Natural killer cell (primary cell): ENCODE results near the gene ARAP3. TPM values are rescaled to one million over a fixed set of nuclear protein-coding genes. Genes with fewer than 3 reads are reported as not detected.

Source experiments
- ATAC-seq, 3 donors: fragments of 150-1000 bp in 2 of 3; fragments of 200-7000 bp in 1 of 3; cut with Tn5 transposase; 1 replicate in 1 of 3; 2 replicates in 2 of 3; pipeline ENCODE4 v1.10.0; 2021; ENCODE audit warnings: mild to moderate bottlenecking in 2 of 3, moderate library complexity in 2 of 3
- DNase-seq, 2 donors: peaks; one replicate each; pipeline versions ENCODE4 v3.0.0 to v3.0.0-alpha.2; 2013 to 2021; ENCODE audit warnings: mixed read lengths in 1 of 2
- H3K27ac ChIP-seq: one replicate; pipeline ENCODE4 v1.5.1; 2013; ENCODE audit warnings: mild to moderate bottlenecking, low read length
- H3K27me3 ChIP-seq: one replicate; pipeline ENCODE4 v1.6.1; 2013; ENCODE audit warnings: low read length; ENCODE audit not compliant: control insufficient read depth, insufficient read depth
- H3K36me3 ChIP-seq: one replicate; pipeline ENCODE4 v1.6.1; 2013; ENCODE audit warnings: low read length; ENCODE audit not compliant: control insufficient read depth, insufficient read depth
- H3K4me1 ChIP-seq: one replicate; pipeline ENCODE4 v1.6.1; 2013; ENCODE audit warnings: low read length; ENCODE audit not compliant: control insufficient read depth, insufficient read depth
- H3K4me3 ChIP-seq: one replicate; pipeline ENCODE4 v1.5.1; 2013; ENCODE audit warnings: low read length
- H3K9me3 ChIP-seq: one replicate; pipeline ENCODE4 v1.6.1; 2013; ENCODE audit warnings: low read length; ENCODE audit not compliant: control insufficient read depth, insufficient read depth
- H3K27ac Mint-ChIP-seq, 2 donors: one replicate each; pipeline ENCODE4 v1.8.0; 2022; ENCODE audit warnings: mild to moderate bottlenecking in 2 of 2, mixed read lengths in 2 of 2, moderate library complexity in 1 of 2
- H3K27me3 Mint-ChIP-seq, 2 donors: one replicate each; pipeline ENCODE4 v1.8.0; 2022; ENCODE audit warnings: low read depth in 2 of 2, mixed read lengths in 2 of 2
- H3K36me3 Mint-ChIP-seq: one replicate; pipeline ENCODE4 v1.8.0; 2022; ENCODE audit warnings: mixed read lengths
- H3K4me1 Mint-ChIP-seq, 2 donors: one replicate each; pipeline ENCODE4 v1.8.0; 2022; ENCODE audit warnings: mixed read lengths in 2 of 2
- H3K4me3 Mint-ChIP-seq: one replicate; pipeline ENCODE4 v1.8.0; 2022; ENCODE audit warnings: mild to moderate bottlenecking, moderate library complexity, mixed read lengths
- H3K9me3 Mint-ChIP-seq, 2 donors: one replicate each; pipeline ENCODE4 v1.8.0; 2022; ENCODE audit warnings: mixed read lengths in 2 of 2
- WGBS: methylation state at CpG from one replicate; pipeline ENCODE4 v1.1.7; 2013; ENCODE audit warnings: missing lambda C conversion rate; ENCODE audit not compliant: insufficient coverage; 5-methylcytosine and 5-hydroxymethylcytosine counted together
- intact Hi-C: fragments of 100-400 bp; cut with micrococcal nuclease; formaldehyde crosslinking; loops from one replicate; pipeline ENCODE4 v1.14.2; 2022
- total RNA-seq, 4 donors: library from RNA; stranded (reverse); fragments of 120-200 nt in 1 of 4; gene quantifications; one replicate each; pipeline versions ENCODE4 v1.2.3 to v1.2.4, GENCODE V29; 2013 to 2022
- TF ChIP-seq, protein P1 (sequence below): fragments of 200-600 bp; IDR thresholded peaks from one replicate; pipeline ENCODE4 v1.8.0; 2022; ENCODE audit warnings: antibody characterized with exemption

Gene ARAP3
- total RNA-seq, 3 donors from 2014 or later (not counting 1 experiment from before 2014, with no cell fraction given): 13.9 to 25.2 (median 19.6) TPM

DNA sequence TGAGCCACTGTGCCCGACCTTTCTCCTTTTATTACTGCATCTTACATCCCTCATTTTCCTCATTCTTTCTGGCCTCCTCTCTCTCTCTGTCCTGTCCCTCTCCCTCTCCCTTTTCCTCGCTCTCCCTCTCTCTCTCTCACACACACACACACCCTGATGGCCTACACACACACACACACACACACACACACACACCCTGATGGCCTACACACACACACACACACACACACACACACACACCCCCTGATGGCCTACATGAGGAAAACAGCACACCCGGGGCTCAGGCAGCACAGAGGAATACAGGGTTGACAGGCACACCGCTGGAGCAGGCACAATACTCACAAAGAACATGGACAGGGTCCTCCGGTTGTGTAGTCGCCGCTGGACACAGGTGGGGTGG lies 27.0 kb downstream of the ARAP3 start:
- Histone ChIP-seq H3K4me3 (no peak overlapping the region), H3K9me3 (no peaks in the 10 kb centered on the region), H3K36me3 (peaks cover 3% of the 10 kb centered on the region), H3K27me3 (no peaks in the 10 kb centered on the region), H3K4me1 (peaks cover 18% of the 10 kb centered on the region), H3K27ac (no peak overlapping the region)
- H3K4me3 Mint-ChIP-seq: no peak overlapping the region
- intact Hi-C loops: no loop called here
- H3K9me3 Mint-ChIP-seq: no peaks in the 10 kb centered on the region
- H3K36me3 Mint-ChIP-seq: no peaks in the 10 kb centered on the region
- ATAC-seq (no peak), DNase-seq (no peak)
- no peaks in the 10 kb centered on the region for H3K27me3 Mint-ChIP-seq
- WGBS: 86% methylated on average over 7 of the region's 7 CpGs
- TF ChIP-seq, protein P1, sequence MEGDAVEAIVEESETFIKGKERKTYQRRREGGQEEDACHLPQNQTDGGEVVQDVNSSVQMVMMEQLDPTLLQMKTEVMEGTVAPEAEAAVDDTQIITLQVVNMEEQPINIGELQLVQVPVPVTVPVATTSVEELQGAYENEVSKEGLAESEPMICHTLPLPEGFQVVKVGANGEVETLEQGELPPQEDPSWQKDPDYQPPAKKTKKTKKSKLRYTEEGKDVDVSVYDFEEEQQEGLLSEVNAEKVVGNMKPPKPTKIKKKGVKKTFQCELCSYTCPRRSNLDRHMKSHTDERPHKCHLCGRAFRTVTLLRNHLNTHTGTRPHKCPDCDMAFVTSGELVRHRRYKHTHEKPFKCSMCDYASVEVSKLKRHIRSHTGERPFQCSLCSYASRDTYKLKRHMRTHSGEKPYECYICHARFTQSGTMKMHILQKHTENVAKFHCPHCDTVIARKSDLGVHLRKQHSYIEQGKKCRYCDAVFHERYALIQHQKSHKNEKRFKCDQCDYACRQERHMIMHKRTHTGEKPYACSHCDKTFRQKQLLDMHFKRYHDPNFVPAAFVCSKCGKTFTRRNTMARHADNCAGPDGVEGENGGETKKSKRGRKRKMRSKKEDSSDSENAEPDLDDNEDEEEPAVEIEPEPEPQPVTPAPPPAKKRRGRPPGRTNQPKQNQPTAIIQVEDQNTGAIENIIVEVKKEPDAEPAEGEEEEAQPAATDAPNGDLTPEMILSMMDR: no peak
- H3K27ac Mint-ChIP-seq: no peak overlapping the region
- peaks cover 16 to 23% of the 10 kb centered on the region in 2 donors for H3K4me1 Mint-ChIP-seq

DNA sequence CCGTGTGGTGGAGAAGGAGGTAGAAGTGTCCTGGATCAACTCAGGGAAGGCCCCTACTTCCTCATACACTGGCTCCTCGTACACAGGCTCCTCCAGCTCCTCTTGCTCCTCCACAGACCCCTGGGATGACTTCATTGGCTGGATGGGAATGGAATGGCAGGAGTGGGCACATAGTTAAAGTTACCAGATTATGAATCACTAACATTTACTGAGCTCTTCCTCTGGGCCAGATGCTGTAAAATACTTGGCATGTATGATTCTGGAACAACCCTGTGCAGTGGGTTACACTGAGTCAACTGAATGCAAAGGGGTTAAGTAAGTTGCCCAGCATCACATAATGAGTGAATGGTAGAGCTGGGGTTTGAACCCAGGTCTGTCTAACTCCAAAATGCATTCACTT lies 27.7 kb downstream of the ARAP3 start:
- Histone ChIP-seq H3K27me3 (no peaks in the 10 kb centered on the region), H3K9me3 (no peaks in the 10 kb centered on the region), H3K27ac (no peak overlapping the region), H3K36me3 (peaks cover 3% of the 10 kb centered on the region), H3K4me1 (peaks cover 18% of the 10 kb centered on the region), H3K4me3 (no peak overlapping the region)
- Mint-ChIP-seq H3K36me3 (no peaks in the 10 kb centered on the region), H3K27me3 (no peaks in the 10 kb centered on the region), H3K4me3 (no peak overlapping the region), H3K4me1 (peaks cover 24 to 31% of the 10 kb centered on the region in 2 donors), H3K9me3 (no peaks in the 10 kb centered on the region), H3K27ac (no peak overlapping the region)
- DNase-seq: no peak
- no peak for ATAC-seq
- intact Hi-C loops: no loop called here
- 60% methylated on average over 1 of the region's 2 CpGs for WGBS
- TF ChIP-seq, protein P1: no peak

DNA sequence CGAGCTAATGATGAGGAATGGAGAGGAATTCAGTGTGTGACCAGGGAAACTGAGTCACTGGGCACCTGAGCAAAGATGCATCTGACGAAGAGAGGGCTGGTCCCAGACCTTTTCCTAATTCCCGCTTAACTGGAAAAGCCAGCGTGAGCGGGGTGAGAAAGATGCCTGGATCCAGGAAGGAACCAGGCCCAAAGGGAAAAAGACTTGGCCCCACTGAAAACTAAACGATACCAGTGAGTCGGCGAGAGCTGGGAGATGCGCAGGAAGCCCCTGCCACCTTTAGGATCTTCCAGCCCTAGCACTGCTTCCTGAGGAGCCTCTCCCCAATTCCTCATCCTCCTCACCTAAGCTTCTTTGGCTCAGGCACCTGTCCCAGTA lies 30.3 kb downstream of the ARAP3 start:
- Mint-ChIP-seq H3K36me3 (no peaks in the 10 kb centered on the region), H3K27me3 (no peaks in the 10 kb centered on the region), H3K4me1 (peaks cover 34 to 41% of the 10 kb centered on the region in 2 donors), H3K9me3 (no peaks in the 10 kb centered on the region), H3K27ac (peak overlapping the region; percentile 74 to 95), H3K4me3 (peak overlapping the region; percentile 95)
- Histone ChIP-seq H3K4me3 (peak overlapping the region; percentile 64), H3K9me3 (no peaks in the 10 kb centered on the region), H3K36me3 (peaks cover 6% of the 10 kb centered on the region), H3K27ac (peak overlapping the region; percentile 73), H3K27me3 (no peaks in the 10 kb centered on the region), H3K4me1 (peaks cover 18% of the 10 kb centered on the region)
- WGBS: 64% methylated on average over 9 of the region's 9 CpGs
- DNase-seq (no peak), ATAC-seq (no peak)
- intact Hi-C loops: loop anchor here (1.0 kb wide), 2 partner anchors 15 to 32 kb away; partner anchors contain the start of genes HDAC3 and RELL2
- TF ChIP-seq, protein P1: no peak
